HG03095 (cell line): ENCODE data around the gene BSDC1.

Experiments used
- ATAC-seq: cut with Tn5 transposase; IDR thresholded peaks from one replicate; pipeline ENCODE4 v1.9.1; 2021; ENCODE audit warnings: moderate library complexity; ENCODE audit not compliant: unreplicated experiment

BSDC1 gene

DNA sequence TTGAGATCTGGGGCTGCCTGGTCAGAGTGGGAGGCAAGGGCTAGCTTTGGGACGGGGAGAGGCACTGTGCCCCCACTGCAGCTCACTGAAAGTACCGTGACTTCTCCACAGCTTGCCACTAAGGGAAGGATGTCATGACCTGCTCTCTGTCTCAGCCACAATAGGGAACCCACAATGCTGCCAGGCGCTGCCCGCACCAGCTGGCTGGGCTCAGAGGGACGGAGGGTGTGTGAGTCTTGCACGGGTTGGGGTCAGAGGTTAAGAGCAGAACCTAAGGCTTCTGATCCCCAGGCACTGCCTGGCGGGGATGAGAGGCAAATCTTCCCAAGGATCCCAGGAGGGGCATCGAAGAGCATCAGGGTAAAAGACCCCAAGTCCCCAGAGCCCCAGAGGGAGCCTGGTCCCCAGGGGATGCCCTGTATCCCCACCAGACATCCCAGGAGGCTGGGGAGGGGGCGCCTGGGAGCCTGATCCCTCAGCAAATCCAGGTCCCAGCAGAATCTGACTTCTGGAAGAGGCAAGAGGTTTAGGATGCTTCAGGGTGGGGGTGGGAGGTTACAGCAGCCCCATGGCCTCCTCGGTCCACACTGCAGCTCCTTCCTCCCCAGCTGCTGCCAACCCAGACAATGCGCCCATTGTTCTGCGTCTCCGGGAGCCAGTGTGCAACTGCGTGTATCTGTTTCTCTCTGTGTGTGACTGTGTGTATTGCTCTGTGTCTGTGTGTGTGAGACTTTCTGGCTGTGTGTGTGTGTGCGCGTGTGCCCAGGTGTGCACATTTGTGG is 56.2 kb downstream of the BSDC1 start:
- ATAC-seq = no peak

DNA sequence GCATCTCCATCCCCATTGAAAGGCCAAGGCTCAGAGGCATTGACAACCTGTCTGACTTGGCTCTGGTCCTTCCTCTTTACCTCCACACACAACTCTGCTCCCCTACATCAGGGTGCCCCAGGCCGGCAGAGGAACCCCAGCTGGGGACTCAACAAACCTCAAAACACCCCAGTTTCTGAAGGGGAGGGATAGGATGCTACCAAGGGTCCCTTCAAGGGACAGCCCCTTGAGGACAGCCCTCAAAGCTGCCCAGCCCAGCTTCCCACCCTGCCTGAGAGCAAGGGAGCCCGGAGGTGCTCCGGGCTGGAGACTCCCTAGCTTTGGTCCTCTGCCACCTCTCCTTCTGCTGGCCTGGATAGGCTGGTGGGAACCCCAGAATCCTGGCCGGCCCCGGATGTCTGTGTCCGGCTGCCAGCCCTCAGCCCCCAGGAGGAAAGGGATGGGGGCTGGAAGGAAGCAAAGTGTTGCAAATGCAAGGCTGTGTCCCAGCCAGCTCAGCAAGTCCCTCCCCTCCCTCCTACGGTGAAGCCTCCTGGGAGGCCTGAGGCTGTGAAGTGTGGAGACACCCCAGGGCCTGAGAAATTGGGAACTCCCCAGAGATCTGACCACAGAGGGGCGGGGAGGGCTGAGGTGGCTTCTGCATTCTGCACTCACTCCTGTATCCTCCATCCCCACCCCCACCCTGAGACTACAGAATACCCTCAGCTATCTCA is 57.1 kb downstream of the BSDC1 start:
- ATAC-seq = no peak

DNA sequence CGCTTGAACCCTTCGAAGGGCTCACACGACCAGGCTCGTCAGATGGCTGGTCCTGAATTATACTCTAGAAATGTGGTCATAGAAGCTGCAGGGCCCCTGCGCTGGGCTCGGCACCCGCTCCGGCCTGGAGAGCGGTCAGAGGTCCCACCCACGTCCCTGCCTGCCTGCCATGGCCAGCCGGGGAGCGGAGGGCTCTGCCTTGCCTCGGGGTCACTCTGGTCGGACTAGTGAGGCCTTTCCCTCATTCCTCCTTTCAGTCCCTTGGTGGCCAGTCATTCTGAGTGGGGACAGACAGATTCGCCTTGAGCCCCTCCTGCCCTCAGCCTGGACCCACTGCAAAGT is 57.7 kb downstream of the BSDC1 start:
- no peak for ATAC-seq

DNA sequence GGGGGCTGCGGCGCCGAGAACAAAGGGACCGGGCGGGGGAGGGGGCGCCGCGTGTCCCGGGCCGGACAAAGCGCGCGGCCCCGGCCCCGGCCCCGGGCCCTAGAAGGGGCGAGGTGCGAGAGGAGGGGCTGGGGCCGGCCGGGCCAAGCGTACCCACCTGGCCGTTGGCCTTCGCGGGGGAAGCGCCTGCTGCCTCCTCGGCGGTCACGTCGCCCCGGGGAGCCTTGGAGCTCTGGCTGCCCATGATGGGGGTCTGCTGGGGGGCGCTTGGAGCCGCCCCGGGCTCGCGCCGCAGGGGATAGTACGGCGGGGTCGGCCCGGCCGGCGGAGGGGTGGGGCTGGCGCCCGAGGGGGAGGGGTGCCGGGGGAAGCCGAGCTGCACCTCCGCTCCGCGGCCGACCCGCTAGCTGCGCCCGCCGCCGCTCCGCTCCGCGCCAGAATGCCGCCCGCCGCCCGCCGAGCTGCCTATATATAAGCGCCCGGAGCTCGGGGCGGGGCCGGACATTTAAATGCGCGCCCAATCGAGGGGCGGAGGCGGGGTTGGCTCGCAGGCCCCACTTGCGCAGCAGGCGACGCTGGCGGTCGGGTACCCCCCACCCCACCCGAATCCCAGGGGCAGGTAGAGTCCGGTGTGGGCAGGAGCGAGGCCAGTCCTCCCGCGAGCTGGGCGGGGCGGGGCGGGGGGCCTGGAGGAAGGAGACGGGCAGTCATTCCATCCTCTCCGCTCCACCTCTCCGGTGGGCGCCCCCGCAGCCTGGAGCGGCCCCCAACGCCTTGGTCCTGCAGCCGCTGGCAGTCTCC is 58.3 kb downstream of the BSDC1 start, which contains the start of gene MARCKSL1:
Gene MARCKSL1, minus strand, starts transcription at position 444 of the 801 bp plus-strand sequence. Its CDS starts 200 bp downstream, at position 244.
- ATAC-seq = peak; percentile 35

DNA sequence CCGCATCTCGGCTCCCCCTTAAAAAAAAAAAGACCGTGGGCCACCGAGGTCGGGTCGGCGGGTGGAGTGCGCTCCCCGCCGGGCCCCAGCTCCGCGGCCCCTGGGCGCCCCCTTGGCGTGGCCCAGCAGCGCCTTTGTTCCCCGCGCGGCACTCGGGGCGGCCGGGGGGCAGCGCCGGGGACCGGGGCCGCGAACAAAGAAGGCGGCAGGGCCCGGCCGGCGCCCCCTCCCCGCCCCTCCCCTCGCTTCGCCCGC is 58.8 kb downstream of the BSDC1 start:
- no peak for ATAC-seq

DNA sequence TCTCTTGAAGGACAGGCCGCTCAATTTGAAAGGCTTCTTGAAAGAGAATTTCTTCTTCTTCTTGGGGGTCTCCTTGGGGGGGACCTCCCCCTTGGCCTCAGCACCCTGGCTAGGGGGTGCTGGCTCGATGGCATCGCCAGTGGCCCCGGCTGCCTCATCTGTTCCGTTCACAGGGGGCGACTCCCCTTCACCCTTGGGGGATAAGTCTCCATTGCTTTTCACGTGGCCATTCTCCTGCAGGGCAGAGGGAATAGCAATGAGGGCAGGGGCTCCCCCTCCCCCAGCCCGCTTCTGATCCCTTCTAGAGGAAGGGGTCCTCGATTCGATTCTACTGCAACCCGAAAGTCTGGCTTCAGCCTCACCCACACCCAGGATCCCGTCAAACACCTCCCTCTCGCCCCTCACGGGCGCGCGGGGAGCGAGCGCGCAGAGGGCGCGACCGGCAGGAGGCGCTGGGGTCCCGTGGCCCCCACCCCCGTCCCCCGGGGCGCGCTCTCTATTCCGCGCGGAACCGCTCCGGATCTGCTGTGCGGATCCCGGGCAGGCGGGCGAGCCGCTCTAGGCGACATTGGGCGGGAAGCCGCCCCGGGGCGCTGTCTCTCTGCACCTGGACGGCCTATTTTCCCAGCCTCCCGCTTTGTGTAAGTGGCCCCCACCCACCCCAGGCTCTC is 59.2 kb downstream of the BSDC1 start:
- no peak for ATAC-seq

DNA sequence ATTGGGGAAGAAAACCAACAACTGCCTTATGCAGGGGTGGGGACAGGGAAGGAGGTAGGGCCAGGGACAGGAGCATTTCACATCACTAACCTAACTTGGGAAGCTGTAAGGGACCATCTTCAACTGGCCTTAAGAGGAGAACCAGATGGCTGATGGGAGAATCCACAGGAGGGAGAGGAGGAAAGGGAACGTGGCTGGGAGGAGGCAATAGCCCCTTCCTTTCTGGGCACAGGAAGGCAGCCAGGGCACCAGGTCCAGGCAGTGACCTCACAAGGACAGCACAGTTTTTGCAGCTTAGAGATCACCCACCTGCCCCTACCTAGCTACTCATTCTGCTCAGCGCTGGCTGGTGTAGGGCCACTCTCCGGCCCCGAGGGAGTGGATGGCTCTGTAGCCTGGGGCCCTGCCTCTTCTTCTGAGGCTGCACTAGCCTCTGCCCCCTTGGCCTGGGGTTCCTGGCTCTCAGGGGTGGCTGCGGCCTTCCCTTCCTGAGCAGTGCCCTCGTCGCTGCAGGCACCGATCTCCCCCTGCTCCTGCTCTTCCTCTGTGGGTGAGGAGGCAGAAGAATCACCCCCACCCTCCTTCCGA is 59.9 kb downstream of the BSDC1 start:
- no peak for ATAC-seq

DNA sequence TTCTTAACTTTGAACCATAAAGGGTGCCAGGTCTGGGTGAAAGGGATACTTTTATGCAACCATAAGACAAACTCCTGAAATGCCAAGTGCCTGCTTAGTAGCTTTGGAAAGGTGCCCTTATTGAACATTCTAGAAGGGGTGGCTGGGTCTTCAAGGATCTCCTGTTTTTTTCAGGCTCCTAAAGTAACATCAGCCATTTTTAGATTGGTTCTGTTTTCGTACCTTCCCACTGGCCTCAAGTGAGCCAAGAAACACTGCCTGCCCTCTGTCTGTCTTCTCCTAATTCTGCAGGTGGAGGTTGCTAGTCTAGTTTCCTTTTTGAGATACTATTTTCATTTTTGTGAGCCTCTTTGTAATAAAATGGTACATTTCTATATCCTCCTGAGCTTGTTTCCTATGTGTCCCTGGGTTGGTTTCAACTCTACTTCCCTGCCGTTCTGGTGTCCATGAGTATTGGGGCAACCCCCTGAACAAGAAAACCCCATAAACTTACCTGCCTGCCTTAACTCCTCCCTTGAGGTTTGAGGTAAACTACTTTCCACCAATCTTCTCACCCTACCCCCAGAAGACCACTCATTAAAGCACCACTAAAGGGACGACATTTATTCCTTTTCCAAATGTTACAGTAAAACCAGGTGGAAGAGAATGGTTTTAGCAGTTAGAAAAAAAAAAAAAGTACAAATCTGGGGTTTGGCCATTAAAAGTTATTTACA is 60.8 kb downstream of the BSDC1 start:
- ATAC-seq = no peak

DNA sequence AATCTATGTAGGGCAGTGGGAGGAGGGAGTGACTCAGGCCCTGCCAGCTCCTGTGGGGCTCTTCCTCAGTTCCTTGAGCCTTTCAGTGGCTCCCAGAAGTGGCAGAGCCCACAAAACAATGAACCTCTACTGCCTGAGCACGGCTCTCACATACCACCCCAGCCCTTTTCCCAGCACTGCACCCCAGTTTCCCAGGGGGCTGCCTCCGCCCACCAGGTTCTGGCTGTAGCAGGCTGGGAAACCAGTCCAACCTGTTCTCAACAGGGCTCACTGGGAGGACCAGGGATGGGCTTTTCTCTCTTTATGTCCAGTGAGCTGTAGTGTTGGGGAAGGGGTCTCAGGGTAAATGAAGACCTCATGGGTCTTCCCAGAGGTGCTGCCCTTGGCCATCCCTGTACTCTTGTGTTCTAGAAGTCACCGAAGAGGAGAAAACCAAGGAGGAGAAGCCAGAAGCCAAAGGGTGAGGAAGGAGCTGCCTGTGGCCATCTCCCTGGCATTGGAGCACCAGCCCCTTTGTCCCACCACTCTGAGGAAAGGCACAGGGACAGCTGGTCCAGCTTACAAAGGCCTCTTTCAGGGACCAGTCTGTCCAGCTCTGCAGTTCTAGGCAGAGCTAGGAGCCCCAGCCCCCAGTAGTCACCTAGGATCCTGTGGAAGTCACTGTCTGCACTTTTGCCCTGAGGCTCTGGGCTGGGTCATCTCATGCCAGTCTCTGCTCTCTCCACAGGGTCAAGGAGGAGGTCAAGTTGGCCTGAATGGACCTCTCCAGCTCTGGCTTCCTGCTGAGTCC is 61.8 kb downstream of the BSDC1 start:
- ATAC-seq = no peak

DNA sequence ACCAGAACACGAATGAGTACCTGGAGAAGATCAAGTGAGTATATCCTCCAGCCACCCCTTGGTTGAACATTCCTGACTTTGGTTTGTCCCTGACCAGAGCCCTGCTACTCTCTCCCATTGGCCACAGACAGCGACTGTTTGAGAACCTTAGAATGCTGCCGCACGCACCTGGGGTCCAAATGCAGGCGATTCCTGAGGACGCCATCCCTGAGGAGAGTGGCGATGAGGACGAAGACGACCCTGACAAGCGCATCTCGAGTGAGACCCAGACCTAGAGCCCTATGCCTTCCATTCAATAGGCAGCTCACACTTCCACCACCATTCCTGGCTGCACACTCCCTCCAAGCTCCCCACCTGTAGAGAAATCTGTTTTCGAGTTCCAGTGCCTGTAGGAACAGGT is 62.7 kb downstream of the BSDC1 start:
- ATAC-seq = no peak

DNA sequence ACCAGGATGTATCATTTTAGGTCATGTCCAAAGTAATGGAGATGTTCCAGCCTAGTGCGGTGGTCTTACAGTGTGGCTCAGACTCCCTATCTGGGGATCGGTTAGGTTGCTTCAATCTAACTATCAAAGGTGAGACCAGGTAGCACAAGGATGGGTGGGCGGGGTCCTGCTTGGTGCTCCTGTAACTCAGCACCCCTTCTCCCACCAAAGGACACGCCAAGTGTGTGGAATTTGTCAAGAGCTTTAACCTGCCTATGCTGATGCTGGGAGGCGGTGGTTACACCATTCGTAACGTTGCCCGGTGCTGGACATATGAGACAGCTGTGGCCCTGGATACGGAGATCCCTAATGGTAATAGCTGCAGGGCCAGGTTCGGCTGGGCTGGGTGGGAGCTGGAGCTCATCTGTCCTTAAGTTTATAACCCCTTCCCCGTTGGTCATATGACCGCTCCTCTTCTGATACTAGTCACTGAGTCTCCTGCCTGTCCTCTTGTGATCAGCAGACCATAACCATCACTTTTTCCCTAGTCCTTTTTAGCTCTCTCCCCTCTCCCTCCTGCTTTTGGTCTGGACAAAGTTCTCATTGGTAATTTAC is 63.6 kb downstream of the BSDC1 start:
- ATAC-seq = no peak

DNA sequence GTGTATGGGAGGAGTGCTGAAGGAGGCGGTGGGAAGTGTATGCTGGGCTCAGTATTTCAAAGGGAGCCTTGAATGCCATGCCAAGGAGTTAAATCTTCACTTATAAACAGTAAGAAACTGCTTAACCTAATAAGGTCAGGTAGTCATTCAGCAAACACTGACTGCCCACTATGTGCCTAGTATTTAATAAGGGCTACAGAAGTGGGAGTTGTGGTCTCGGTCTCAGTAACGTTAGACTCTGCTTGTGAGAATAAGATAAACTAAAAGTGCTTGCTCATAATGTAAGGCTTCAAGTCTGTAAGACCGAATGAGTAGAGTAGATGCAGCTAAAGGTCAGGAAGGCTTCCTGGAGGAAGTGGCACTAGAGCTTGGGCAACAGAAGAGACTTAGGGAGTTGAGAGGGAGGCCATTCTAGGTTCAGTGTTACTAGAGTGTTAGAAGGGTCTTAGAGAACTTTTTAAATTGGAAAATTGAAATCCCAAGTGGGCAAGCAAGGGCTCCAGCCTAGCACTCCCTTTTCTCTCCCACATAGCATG is 64.2 kb downstream of the BSDC1 start:
- ATAC-seq = no peak

DNA sequence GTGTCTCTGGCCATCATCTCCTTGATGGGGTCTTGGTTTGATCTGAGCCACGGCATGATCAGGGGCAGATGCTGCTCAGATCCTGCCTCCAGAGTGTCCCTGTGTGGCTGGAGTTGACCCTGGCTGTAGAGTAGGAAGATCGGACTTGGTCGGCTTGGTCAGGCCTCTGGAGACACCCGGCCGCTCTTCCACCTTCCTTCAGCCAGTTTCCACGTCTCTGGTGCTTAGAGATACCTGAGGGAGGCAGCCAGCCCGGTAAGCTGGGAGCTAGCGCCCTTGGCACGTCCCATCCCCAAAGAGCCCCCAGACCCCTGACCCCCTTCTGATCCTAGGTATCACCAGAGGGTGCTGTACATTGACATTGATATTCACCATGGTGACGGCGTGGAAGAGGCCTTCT is 67.0 kb downstream of the BSDC1 start:
- ATAC-seq = no peak

DNA sequence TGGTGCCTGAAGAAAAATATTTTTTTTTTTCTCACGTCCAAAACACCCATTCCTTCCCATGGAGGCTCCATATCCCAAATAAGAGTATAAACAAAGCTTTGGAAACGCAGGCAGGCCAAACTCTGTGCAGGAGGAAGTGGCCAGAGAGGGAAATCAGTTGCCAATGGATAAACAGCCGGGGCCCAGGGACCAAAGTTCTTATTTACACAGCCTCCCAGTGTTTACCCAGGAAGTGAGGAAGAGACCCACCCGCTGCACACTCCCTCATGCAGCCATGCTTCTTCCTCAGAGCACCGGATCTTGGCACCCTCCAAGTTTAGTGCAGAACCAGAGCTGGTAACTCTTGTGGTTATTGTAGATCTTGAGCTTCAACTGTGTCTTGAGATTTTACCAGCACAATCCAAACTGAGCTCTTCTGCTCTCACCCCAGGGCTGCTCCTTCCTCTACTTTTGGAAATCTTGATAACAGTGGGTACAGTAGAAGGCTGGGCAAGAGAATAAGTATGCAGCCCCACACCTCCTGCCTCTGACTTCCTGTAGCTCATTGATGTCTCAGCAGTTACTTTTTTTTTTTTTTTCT is 72.4 kb downstream of the BSDC1 start:
- no peak for ATAC-seq

DNA sequence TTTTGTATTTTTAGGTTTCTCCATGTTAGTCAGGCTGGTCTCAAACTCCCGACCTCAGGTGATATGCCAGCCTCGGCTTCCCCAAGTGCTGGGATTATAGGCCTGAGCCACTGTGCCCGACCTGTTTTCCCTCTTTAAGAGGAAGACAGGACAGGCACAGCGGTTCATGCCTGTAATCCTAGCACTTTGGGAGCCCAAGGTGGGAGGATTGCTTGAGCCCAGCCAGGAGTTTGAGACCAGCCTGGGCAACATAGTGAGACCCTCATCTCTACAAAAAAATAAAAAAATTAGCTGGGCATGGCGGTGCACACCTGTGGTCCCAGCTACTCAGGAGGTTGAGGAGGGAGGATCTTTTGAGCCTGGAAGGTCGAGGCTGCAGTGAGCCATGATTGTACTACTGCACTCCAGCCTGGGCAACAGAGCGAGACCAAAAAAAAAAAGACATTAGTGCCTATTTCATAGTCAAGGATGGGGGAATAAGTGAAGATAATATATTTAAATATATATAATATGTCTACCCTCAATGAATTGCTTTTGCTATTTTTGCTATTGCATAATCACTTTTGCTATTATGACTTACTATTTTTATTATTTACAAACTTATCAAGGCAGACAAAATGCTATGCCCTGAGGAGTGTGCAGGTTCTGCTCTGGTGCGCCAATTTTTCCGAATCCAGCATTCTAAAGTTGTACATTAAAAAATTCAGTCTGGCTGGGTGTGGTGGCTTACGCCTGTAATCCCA is 75.9 kb downstream of the BSDC1 start:
- ATAC-seq = no peak

DNA sequence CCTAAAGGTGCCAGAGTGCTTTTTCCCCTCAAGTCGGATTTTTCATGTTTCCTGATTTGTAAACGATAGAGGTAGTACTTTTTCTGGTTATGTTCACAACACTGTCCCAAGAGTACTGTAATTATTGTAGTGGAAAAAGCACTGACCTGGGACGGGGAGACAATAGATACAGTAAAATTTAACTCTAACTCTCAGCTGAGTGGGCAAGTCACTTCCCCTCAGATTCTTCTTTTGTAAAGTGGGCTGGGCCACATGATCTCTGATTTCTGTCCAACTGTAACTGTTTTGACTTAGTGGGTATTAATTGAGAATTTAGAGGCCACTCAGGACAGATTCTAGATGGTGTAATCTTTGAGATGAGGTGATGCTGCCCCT is 77.4 kb downstream of the BSDC1 start:
- peak; percentile 23 for ATAC-seq
